ENCODE data around the gene DRD2.
A peak's percentile ranks its signal among the peaks of the same experiment; 100 is the strongest.
"Not testable (repeated sequence)": the region's sequence is repeated elsewhere in the genome, so short reads cannot be mapped to it uniquely, and the experiment has no call there.

DRD2 gene

GRCh38 chr11:113475160-113475761 lies at the start of gene DRD2:
Gene DRD2, minus strand, starts transcription at chr11:113475398. Its CDS starts 50,747 bp downstream, at chr11:113424651.
- DNase-seq (ENCODE audit: low read depth): no peak

- not testable (repeated sequence) for DNase-seq (ENCODE audit: low read depth)
Observed at GRCh38 chr11:113523906-113524305, 48.7 kb upstream of the DRD2 start.

- DNase-seq (ENCODE audit: low read depth): no peak
Observed at GRCh38 chr11:113521737-113522517, 46.7 kb upstream of the DRD2 start.

GRCh38 chr11:113519989-113520613 lies 44.9 kb upstream of the DRD2 start:
- no peak for DNase-seq (ENCODE audit: low read depth)

GRCh38 chr11:113518716-113519495 lies 43.7 kb upstream of the DRD2 start:
- DNase-seq (ENCODE audit: low read depth): no peak

- no peak for DNase-seq (ENCODE audit: low read depth)
Observed at GRCh38 chr11:113517361-113517760, 42.2 kb upstream of the DRD2 start.

GRCh38 chr11:113514856-113515255 lies 39.7 kb upstream of the DRD2 start:
- no peak for DNase-seq (ENCODE audit: low read depth)

- no peak for DNase-seq (ENCODE audit: low read depth)
Observed at GRCh38 chr11:113507341-113507740, 32.1 kb upstream of the DRD2 start.

- no peak for DNase-seq (ENCODE audit: low read depth)
Observed at GRCh38 chr11:113506893-113507292, 31.7 kb upstream of the DRD2 start.

GRCh38 chr11:113506461-113506860 lies 31.3 kb upstream of the DRD2 start:
- no peak for DNase-seq (ENCODE audit: low read depth)

- peak; percentile 14 for DNase-seq (ENCODE audit: low read depth)
Observed at GRCh38 chr11:113505541-113506375, 30.6 kb upstream of the DRD2 start.

GRCh38 chr11:113505046-113505445 lies 29.8 kb upstream of the DRD2 start:
- DNase-seq (ENCODE audit: low read depth): no peak

- DNase-seq (ENCODE audit: low read depth): no peak
Observed at GRCh38 chr11:113504586-113504985, 29.4 kb upstream of the DRD2 start.

GRCh38 chr11:113504071-113504470 lies 28.9 kb upstream of the DRD2 start:
- no peak for DNase-seq (ENCODE audit: low read depth)

- no peak for DNase-seq (ENCODE audit: low read depth)
Observed at GRCh38 chr11:113497066-113497910, 22.1 kb upstream of the DRD2 start.

GRCh38 chr11:113496026-113496651 lies 20.9 kb upstream of the DRD2 start:
- no peak for DNase-seq (ENCODE audit: low read depth)

GRCh38 chr11:113494021-113494420 lies 18.8 kb upstream of the DRD2 start:
- no peak for DNase-seq (ENCODE audit: low read depth)

GRCh38 chr11:113493206-113493605 lies 18.0 kb upstream of the DRD2 start:
- DNase-seq (ENCODE audit: low read depth): no peak

- DNase-seq (ENCODE audit: low read depth): no peak
Observed at GRCh38 chr11:113488931-113489351, 13.7 kb upstream of the DRD2 start.

- DNase-seq (ENCODE audit: low read depth): no peak
Observed at GRCh38 chr11:113487622-113488021, 12.4 kb upstream of the DRD2 start.

All from iris pigment epithelial cell (primary cell).